CD4-positive, alpha-beta T cell treated with Interleukin-6 for 4 hours (primary cell): Measurements from ENCODE around the gene BID.

Experiments used
- DNase-seq: peaks from one replicate; pipeline ENCODE4 v3.0.0-alpha.2; 2020; ENCODE audit warnings: mixed read lengths

Gene BID

DNA sequence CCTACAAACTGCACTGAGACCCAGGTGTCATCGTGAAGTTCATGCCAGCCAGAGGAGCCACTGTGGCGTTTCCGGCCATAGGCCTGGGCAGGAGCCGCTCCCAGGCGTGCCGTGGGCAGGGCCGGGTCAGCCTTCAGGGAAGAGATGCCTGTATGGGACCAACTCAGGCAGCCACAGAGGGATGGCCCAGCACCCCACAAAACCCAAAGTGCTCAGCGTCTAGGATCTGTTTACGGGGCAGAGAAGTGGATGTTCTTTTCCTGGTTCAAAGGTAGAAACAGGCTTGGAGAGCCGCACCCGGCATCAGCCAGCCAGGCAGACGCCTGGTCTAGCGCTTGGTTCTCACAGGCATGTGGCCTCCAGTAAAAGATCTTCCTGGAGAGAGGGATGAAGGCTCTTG is 8.4 kb upstream of the BID start:
- no peak for DNase-seq

DNA sequence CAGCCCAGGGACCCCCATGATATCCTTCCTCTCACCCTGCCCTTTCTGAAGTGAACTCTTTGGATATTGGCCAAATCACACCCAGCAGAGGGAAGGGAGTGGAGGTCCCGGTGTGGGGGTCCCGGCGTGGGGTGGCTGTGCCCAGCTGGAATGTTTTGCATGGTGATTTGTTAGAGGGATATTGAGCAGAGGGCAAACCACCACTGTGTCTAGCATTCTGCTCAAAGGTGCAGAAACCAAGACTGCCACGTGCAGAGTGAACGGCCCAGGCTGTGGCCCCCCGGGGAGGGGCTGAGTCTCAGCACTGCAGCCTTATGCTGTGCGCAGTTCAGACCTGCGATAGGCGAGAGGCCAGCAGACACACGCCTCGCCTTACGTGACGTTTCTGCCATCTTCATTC is 7.9 kb upstream of the BID start:
- DNase-seq = no peak

DNA sequence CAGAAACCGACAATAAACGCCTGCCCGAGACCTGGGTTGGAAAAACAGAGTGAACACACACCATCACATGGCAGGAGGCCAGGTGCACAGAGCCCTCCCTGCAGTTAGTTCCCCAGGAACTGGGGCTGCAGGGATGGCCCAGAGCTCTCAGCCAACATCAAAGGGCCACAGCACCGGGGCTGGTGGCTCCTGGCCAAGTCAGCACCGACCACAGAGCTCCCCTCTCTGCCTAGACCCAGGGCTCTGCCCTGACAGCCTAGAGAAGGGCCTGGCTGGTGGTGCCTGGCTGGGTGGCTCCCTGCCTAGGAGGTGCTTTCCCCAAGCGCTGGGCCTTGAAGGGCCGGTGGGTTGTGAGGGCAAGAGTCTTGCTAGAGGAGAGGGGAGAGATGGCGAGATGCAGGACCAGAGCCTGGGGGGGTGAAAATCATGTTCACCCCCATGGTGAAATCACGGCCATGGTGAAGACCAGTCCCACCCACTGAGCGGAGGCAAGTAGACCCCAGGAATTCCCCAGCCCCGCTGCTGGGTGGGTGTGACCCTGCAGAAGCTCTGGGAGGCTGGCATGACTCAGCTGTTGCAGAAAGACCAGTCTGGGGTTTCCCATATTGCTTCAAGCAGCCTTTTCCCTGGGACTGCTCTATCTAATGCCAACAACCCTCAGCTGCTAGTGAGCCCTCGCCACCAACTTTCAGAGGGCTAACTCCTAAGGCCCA is 7.2 kb upstream of the BID start:
- DNase-seq = peak; percentile 47

DNA sequence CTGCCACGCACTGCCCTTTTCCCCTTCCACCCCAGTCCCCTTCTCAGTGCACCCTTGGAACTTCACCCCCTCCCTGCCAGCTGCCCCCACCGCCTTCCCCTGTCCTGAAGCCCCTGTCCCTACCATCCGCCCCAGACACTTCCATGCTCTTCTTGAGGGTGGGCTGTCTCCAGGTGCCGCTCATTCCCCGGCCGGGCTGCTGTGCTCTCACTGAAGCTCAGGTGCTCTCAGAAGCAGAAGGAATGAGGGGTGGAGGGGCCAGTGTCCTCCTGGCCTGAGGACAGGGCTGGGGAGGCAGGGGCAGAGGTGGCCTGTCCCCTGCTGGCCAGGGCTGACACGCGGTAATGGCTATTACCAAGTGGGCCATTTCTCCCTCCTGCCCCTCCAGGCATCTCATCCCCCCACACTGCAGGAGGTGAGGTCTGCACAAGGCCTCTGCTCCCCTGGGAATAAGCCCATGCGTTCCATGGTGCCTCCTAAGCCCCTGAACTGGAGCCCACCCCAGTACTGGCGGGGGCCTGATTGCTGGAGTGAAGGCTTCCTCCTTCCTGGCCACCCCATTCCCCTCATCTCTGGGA is 6.6 kb upstream of the BID start:
- no peak for DNase-seq

DNA sequence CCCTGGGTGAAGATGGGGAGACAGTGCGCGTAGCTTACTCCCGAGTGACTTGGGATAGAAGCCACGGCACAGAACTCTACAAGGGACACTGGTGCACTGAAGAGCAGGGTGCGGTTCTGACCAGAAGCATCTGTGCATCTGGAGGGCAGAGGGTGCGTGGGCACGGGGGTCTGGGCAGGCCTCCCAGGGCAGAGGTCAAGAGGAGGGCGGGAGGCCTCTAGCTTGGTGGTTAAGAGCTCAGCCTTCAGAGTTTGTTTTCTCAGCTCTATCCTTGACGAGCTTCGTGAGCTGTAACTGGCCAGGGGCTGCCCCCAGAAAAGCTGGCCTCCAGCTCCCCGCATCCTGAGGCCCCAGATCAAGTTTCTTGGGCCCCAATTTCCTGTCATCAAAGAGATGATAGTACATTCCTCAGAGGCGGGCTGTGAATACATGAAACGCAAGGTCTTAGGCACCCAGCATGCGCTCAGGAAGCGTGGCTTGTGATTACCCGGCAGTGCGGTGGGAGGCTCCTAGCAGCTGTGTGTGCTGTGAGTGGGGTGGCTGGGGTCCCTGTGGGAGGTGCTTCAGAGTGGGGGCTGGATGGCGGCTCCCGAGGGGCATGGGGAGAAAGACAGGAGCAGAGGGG is 6.0 kb upstream of the BID start:
- no peak for DNase-seq

DNA sequence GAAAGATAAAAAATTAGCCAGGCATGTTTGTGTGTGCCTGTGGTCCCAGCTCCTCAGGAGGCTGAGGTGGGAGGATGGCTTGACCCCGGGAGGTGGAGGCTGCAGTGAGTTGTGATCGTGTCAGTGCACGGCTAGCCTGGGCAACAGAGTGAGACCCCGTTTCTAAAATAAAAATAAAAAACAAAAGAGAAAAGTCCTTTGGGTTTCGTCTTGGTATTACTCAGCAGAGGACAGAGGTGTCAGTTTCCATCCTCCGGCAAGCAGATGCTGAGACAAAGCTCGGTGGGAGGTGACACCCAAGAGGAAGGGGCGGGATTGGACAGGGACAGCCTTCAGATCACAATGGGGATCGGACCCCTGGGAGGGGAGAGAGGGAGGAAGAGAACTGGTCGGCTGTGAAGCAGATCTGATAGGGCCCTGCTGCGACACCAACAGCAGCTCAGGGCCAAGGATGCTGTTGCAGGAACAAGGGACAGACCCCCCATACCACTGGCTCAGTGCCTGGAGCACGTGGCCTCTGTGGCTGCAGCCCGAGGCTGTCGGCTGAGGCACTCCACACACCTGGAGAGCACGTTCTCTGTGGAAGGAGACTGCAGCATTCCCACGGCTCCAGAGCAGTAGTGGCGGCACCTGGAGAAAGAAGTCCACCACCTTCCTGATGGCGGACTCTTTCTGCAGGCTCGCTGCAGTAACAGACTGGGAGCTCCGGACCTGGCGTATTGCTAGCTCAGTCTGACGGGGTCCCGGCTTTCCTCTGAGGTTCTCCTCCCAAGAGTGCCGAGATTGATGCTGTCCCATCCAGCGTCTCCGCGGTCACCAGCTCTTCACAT is 5.2 kb upstream of the BID start:
- DNase-seq = no peak

DNA sequence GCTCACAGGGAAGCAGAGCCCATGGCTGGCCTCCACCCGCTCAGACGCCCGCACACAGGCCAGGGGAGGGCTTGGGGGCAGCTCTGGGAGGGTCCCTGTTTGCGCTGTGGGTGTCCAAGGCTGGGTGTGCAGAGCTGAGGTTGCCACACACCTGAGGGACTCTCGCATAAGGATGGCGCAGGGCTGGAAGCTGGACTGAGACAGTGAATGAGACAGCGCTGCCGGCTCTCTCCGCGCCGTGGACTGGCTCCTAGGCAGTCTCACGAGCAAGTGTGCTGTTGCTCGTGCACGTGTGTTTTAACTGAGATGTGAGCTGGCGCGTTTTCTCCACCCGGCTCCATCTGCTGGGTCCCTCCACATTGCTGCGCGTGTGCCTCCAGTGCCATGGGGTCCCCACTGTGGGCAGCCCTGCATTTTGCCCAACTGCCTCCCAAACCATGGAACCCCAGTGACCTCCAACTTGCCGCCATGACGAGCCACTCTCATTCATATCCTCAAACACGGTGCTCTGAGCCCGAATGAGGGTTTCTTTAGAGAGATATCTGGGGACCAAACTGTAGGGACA is 4.2 kb upstream of the BID start:
- DNase-seq = no peak

DNA sequence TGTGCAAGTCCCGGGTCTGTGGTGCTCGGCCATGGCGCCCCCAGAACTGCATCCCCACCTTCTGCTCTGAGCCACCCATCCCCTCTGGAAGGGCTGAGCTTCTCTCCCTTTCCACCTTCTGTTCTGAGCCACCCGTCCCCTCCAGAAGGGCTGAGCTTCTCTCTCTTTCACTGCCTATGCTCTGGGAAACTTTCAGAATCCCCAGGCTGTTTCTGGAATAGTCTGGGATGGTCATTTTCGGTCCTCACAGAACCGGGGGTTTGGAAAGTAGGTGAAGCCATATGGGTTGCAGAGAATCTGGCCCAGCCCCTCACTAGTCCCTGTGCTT is 3.4 kb upstream of the BID start:
- DNase-seq = no peak

DNA sequence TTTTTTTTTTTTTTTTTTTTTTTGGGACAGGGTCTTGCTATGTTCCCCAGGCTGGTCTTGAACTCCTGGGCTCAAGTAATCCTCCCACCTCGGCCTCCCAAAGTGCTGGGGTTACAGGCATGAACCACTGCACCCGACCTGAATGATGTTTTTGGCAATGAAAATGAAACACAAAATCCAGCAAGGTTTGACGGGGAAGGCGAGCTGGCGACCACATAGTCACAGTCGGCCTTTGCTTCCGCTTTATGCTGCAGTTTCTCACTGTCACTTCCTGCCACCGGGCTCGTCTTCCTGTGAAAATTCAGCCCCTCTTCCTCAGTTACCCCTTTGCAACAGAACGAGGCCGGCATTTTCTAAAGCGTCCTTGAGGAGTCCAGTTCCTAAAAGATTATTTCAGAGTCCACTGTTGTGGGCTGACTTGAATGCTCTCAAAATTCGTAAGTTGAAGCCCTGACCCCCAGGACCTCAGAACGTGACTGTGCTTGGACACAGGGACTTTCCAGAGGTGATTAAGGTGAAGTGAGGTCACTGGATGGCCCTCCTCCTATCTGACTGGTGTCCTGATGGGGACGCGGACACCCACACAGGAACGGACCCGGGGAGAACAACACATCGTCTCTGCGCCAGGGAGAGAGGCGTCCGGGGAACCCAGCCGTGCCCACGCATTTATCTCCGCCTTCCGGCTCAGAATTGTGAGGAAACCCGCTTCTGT is 2.9 kb upstream of the BID start:
- DNase-seq = peak; percentile 79

DNA sequence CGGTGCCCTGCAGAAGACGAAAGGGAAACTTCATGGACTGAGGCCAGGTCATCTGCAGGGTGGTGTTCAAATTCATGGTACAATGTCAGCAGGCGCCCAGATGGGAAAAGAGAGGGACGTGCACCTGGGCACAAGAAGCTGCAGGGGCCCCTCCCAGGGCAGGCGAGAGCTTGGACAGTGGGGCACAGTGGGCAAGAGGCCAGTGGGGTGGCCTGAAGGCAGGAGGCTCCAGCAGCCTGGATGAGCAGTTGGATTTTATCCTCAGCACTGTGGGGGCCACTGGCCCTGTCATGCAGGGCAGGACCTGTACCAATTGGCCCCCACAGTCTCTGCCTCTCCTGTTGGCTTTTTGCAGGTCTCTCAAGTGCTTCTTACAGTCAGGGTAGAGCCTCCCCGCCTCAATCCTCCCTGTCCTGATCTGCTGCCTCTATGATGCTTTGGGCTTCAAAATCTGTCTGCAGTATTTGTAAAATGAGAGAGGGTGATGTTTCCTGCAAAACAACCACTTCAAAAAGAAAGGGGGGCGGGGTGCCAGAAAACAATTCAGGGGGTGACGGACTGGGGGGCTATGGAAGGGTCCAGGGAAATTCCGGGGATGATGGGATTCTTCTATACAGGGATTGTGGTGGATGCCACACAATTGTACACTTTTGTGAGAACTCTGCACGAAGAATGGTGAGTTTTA is 1.7 kb upstream of the BID start:
- peak; percentile 30 for DNase-seq

DNA sequence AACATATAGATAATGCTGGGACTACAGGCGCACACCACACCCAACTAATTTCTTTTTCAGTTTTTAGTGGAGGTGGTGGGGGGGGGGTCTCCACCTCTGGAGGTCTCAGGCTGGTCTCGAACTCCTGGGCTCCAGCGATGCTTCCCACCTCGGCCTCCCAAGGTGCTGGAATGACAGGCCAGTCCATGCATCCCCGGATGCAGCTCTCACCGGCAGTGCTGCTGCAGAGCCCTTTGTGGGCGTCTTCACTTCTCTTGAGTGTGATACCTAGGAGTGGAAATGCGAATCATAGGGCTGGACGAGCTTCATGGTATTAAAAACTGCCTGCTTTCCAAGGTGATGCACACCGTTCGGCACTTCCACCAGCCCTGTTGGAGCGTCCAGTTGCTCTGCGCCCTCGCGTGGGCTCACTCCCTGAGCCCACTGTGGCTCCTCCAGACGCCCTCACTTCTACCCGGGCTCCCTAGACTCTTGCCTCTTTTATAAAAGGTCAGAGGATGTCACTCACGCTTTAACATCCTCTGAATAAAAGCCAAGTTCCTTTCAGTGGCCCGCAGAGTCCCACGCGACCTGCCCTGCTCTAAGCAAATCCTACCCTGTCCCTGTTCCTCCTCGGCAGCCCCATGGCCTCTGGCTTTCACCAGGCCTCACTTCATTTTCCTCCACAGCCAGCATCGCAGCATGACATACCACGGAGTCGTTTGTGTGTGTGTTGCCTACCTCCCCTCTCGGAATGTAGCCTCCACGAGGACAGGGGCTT is 837 bp upstream of the BID start:
- DNase-seq = peak; percentile 28

DNA sequence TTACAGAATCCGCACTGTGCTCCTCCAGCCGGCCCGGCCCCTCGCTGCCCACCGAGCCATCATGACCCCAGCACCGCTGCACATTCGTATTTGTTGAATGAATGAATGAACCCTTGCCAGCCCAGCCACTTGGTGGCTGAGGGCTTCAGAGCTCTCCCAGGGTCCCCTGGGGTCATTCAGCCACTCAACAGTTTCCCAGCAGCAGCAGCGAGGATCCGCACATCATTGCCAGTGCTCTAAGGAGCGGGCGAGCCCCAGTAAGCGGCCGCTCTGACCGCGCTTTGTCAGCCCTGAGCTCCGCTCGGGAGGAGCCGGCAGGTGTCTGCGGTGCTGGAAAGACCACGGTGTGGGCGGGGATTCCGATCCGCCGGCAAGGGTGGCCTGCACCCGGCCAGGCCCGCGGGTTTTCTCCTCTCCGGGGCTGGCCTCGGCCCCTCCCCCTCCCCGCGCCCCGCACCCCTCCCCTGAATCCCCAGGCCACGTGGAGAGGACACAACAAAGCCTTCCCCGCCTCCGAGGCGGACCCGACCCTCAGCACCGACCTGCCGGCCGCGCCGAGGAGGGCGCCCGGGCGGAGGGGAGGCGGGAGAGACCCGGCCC is 563 bp downstream of the BID start:
- peak; percentile 70 for DNase-seq

DNA sequence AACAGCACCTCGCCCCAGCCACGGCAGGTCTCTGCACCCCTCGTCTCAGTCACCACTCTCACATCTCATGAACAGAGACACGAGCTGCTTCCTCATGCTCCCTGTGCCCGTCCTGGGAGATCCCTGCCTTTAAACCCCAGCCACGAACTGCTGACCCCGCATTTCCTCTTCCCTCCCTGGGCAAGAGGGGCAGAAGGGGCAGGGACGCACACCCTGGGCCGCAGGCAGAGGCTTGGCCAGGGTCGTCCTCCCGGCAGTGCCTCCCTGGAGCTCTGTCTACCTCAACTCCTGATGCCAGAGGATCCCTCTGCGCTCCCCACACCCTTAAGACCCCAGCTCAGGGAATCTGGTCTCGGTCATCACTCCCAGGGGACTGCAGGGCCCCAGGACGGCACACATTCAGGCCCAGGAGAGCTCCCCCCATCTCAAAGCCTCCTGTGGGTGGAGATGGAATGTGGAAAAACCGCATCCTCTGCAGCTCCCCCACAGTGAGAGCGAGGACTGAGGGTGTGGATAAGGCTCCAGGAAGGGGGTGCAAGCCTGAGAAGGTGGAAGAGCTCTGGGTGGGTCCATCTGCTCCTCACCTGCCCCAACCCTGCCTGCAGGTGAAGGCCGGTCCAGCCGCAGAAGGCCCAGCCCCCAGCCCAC is 1.2 kb downstream of the BID start:
- DNase-seq = no peak

DNA sequence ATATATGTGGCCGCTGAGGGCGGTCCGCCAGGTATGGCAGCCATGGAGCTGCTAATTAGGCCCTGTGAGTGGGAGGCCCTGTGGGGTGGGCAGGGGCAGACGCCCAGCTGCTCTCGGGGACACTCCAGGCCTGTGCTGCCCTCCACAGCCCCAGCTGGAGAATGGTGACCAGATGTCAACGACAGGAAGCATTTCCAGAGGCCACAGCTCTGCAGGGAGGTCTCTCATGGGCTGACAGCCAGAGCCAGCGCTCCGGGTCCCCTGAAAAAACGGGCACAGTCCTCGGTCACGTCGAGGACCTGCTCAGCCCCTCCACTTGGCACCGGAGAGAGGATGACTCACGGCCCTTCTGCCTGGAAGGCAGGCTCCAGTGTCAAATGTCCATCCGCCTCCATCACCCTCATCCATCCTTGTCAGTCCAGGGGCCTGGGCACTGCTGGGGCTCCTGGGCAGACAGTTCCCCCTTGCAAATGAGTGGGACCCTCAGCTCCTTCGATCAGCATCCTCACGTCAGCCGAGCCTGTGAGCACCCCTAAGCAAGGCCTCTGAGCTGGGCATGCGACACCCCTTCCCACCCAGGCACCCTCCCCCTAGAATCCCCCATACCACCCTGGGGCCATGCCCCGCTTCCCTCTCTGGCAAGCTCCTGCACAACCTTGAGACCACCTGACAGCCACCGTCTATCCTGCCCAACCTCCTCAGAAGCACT is 1.9 kb downstream of the BID start:
- no peak for DNase-seq

DNA sequence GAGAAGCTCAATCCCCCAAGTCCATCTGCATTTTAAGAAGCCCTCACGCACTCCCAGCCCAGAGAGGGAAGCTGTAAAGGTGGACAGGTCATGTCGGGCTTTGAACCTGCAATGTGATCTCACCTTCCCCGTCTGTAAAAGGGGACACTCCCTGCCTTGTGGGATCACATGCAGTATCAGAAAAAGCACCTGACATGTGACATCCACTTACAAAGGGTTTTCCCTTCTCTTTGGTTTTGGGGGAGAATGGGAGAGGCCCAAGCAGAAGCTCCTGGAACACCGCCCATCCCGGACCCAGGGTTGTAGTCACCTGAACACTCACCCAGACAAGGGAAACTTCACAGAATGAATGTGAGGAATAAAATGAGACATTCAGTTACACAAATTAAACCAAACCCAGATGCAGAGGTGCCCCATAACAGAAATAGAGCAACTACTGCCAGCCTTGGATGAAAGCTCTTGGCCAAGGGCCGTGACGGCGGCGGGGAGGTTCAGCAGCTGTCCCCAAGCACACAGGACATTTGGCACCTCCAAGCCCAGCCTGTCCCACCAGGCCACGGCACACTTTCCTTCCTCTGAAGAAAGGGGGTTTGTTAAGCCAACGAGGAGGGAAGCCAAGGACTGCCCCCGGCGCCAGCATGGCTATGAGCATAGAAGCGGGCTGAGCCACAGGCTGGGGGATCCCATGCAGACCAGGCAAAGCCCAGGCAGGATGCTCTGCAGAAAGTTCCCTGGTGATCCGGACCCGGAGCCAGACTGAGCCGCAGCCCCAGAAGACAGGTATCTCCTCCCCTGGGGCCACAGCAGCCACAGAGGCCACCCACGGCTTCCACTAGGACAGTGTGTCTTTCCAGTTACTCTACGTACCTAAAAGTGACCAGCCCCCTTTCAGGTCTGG is 3.8 kb downstream of the BID start:
- DNase-seq = no peak

DNA sequence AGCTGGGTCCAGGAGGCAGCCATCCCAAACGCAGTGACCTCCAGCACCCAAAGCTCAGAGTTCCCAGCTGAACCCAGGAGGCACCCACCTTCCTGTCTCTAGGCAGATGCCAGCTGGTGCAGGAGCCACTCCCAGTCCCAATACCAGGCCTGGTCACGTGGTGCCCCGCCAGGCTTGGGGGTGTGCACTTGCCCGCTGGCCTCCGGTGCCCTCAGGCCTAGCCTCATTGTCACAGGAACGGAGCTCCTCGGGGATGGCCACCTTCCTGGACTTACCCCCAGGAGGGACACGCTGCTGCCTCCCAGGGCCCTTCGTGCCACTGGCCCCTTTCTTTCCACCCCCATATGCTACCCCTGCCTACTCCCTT is 4.6 kb downstream of the BID start:
- no peak for DNase-seq

DNA sequence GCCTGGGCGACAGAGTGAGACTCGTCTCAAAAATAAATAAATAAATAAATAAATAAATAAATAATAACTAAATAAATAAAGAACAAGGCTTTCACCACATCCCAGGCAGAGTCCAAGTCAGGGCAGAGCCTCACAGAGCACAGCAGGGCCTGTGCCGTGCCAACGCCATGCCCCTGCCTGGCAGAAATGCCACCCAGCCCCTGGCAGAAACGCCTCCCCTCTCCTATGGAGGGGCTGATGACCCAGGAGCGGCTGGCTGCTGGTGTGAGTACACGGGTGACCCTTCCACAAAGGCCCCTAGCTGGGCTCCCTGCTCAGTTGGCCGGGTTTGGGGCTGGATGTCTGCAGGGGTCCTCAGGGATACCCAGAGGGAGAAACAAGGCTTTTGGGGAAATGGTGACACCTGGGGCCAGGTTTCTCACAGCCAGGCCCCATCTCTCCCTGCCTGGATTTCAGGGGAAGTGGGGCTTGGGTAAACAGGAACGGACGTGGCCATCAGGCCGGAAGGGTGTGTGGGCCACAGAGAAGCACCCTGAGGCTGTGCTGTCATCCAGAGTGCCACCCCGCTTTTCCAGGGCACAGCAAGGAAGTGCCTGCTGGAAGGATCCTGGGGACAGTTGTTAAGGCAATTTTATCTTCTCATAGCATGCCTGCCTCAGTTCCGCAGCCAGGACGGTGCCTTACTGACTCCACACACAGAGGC is 5.1 kb downstream of the BID start:
- DNase-seq = no peak
